Kidney epithelial cell (primary cell): Measurements from ENCODE around the gene CDK5RAP1. TPM values are rescaled to one million over a fixed set of nuclear protein-coding genes. Genes with fewer than 3 reads are reported as not detected.
"Not testable (repeated sequence)": the region's sequence is repeated elsewhere in the genome, so short reads cannot be mapped to it uniquely, and the experiment has no call there.

Source experiments
- DNase-seq: peaks from one replicate; pipeline ENCODE4 v3.0.0-alpha.2; 2010; ENCODE audit warnings: low read depth
- H3K27me3 ChIP-seq: 2 replicates; pipeline ENCODE4 v1.6.0; 2011; ENCODE audit warnings: low read length; ENCODE audit not compliant: control insufficient read depth, insufficient read depth
- H3K36me3 ChIP-seq: 2 replicates; pipeline ENCODE4 v1.5.1; 2011; ENCODE audit warnings: low read length; ENCODE audit not compliant: control insufficient read depth, insufficient read depth
- H3K4me3 ChIP-seq: 2 replicates; pipeline ENCODE4 v1.5.1; 2011; ENCODE audit warnings: low read depth, mild to moderate bottlenecking, control low read depth, low read length
- CTCF ChIP-seq: IDR thresholded peaks from 2 replicates; pipeline ENCODE4 v1.5.1; 2011; ENCODE audit warnings: mild to moderate bottlenecking, moderate library complexity, low read length, control low read depth, inconsistent platforms; ENCODE audit not compliant: insufficient read depth, poor library complexity, severe bottlenecking
- total RNA-seq: library from RNA; depleted of rRNA; stranded (reverse); fragments of >200 nt; gene quantifications from 2 replicates; pipeline ENCODE4 v1.2.3, GENCODE V29; 2015

The CDK5RAP1 gene
- total RNA-seq, 1 donor from 2014 or later = 39.4 TPM

- no peaks in the 10 kb centered on the region for H3K27me3 ChIP-seq
- no peak overlapping the region for H3K4me3 ChIP-seq
- no peak for DNase-seq
- no peaks in the 10 kb centered on the region for H3K36me3 ChIP-seq
- no peak for TF ChIP-seq CTCF
Observed at GRCh38 chr20:33437141-33437911, 36.0 kb upstream of the CDK5RAP1 start.

- DNase-seq = no peak
- H3K27me3 ChIP-seq = no peaks in the 10 kb centered on the region
- no peaks in the 10 kb centered on the region for H3K36me3 ChIP-seq
- H3K4me3 ChIP-seq = no peak overlapping the region
- no peak for TF ChIP-seq CTCF
Observed at GRCh38 chr20:33434434-33434833, 33.1 kb upstream of the CDK5RAP1 start.

- no peak for DNase-seq
- no peaks in the 10 kb centered on the region for H3K27me3 ChIP-seq
- no peak overlapping the region for H3K4me3 ChIP-seq
- TF ChIP-seq CTCF = no peak
- H3K36me3 ChIP-seq = no peaks in the 10 kb centered on the region
Observed at GRCh38 chr20:33433465-33434234, 32.3 kb upstream of the CDK5RAP1 start.

GRCh38 chr20:33431797-33432381, 30.6 kb upstream of the CDK5RAP1 start:
- no peaks in the 10 kb centered on the region for H3K36me3 ChIP-seq
- TF ChIP-seq CTCF = no peak
- no peak overlapping the region for H3K4me3 ChIP-seq
- no peaks in the 10 kb centered on the region for H3K27me3 ChIP-seq
- DNase-seq = no peak

- not testable (repeated sequence) for H3K4me3 ChIP-seq, H3K27me3 ChIP-seq, H3K36me3 ChIP-seq, DNase-seq
Observed at GRCh38 chr20:33423875-33424274, 22.6 kb upstream of the CDK5RAP1 start.

- no peak overlapping the region for H3K4me3 ChIP-seq
- no peak for TF ChIP-seq CTCF
- no peaks in the 10 kb centered on the region for H3K27me3 ChIP-seq
- H3K36me3 ChIP-seq = no peaks in the 10 kb centered on the region
- DNase-seq = no peak
Observed at GRCh38 chr20:33423141-33423834, 22.0 kb upstream of the CDK5RAP1 start.
